HG03280 (cell line): ENCODE measurements around the gene ATAD1.

Experiments used
- ATAC-seq: cut with Tn5 transposase; IDR thresholded peaks from one replicate; pipeline ENCODE4 v1.9.1; 2021; ENCODE audit warnings: mild to moderate bottlenecking, moderate library complexity; ENCODE audit not compliant: unreplicated experiment

The ATAD1 gene

DNA sequence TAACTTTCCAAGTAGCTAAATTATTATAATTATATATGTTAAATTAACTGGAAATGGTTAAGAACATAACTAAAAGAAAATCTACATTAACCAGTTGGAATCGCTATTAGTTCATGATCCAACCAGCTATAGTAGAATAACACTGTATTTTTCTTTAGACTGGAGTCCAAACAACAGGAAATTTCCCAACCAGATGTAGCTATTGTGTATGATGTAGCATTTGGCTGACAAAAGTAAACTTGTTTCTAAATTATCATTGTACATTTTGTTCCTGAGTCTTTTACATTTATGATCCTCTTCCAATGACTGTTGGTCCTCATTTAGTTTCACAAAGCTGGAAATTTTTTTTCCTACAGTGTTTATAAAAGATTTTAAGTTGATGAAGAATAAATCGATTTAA lies 96.2 kb downstream of the ATAD1 start:
- ATAC-seq, result no peak

DNA sequence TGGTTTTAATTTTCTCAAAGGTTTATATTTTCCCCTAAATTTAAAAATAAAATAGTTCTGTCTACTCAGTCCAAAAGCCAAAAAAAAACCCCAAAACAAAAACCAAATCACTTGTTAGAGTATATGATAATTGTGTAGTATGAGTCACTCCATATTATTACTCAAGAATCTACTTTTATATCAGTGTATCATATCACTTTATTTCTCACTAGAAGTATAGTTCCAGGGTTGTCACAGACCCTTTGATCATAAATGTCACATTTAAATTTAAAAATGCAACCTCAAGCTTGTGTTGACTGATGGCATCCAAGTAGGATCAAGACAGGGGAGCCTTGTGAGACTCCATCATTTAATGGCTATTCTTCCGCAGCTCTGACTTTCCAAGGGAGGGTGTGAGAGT lies 97.4 kb downstream of the ATAD1 start:
- ATAC-seq, result no peak

DNA sequence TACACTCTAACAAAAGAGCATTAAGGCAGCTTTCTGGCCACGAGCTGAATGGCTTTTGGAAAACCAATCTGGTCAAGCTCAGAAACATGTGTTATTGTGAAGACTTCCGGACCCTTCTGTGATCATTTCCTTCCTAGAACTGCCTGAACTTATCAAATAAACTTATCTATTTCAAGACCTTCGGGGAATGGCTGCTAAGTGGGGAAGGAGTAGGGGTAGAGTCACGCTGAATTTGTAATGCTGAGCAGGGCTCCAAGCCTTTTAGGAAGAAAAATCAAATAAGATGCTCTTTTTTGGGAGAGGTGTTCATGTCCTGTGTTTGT lies 101.7 kb downstream of the ATAD1 start:
- ATAC-seq, result no peak

DNA sequence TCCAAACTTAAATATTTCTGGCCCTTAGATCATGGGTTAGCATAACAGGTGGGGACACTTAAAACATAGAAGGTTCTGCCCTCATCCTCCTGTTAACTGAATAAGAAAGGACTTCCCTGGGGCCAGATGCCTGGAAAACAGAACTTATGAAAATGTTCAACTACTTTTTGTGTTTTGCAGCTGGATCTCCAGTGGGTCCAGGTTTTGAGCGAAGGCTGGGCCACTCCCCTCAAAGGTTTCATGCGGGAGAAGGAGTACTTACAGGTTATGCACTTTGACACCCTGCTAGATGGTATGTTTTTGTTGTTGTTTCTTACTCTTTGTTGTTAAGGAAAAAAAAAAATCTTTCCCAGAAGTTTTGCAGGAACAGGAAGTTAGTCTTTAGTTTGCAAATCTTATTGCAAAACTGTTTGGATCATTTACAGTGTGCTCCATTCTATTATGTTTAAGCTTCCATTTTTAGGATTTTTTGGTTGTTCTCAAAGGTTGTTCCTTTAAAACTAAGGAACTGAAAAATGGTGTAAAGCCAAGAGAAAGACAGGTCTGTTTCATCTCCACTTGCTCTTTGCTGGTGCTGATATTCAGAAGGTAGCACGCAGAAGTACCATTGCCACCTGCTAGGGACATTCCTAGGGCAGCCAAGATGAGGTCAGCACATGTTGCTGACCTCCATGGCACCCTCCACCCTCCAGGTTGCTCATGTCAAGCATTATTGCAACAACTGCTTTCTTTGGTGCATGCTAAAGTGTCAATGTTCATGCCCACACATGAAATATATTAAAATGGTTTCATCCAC lies 102.3 kb downstream of the ATAD1 start:
- ATAC-seq, result no peak

DNA sequence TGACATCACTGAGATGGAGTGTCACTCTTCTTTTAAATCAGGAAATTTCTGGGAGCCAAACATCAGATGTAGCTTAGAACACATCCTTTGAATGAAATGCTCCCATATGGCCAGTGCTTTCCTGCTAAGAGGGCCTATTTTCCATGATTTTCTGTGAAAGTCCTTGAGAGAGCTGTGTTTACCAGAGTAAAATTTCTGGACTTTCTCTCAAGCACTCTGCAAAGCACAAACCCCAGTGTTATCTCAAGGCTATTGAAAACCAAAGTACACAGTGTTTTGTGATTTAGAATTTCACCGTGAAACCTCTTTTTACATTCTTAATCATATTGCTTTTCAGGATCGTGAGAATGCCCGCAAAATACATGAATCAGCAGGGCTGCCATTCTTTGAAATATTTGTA lies 104.3 kb downstream of the ATAD1 start:
- ATAC-seq, result no peak

DNA sequence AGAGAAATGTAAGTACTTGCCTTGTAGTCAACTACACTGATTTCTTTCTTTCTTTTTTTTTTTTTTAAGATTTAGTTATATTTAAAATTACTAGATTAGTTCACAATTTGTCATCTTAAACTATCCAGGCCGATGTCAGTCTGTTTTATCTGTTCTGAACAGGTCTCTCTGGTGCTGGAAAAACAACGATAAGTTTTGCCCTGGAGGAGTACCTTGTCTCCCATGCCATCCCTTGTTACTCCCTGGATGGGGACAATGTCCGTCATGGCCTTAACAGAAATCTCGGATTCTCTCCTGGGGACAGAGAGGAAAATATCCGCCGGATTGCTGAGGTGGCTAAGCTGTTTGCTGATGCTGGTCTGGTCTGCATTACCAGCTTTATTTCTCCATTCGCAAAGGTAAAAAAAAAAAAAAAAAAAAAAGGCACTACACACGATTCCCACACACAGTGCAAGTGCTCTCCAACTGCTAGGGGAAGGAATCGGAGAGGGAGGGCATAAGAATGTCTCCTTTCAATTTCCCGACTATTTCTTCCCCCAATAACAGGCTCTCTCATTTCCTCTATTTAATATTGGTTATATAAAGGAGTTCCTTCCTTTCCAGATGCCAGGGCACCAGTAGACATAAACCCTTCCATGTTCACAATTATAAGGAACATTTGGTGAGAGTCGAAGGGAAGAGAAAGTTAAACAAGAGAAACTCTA lies 105.0 kb downstream of the ATAD1 start:
- ATAC-seq, result no peak

DNA sequence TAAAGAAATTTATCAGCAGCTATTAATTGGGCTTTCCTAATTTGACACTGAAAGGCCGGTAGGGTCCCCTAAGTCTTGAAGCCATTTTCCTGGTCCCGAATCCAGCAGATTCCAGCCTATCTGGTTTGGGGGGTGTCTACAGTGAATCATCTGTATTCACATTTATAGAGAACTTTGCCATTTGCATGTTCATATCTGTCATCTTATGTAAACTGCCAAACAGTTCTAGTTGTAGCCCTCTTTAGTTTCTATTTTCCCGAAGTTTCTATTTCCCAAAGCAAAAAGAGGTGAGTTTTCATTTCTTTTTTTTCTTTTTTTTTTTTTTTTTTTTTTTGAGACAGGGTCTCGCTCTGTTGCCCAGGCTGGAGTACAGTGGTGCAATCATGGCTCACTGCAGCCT lies 110.8 kb downstream of the ATAD1 start:
- no peak for ATAC-seq

DNA sequence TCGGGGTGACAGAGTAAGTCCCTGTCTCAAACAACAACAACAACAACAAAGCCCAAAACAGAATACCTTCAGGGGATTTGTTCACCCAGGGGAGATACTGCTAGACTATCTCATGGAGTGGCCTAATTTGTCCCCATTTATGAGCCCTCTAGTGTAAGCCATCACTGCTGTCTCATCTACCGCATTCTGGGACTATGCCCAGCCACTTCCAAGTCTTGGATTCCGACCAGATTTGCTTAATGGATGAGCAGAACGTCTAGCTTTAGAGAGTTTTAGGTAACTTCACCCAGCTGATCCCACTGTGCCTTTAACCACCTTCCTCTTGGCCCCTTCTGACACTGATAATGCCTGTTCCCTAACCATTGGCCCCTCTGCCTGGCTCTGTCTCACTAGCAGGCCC lies 111.3 kb downstream of the ATAD1 start:
- no peak for ATAC-seq

DNA sequence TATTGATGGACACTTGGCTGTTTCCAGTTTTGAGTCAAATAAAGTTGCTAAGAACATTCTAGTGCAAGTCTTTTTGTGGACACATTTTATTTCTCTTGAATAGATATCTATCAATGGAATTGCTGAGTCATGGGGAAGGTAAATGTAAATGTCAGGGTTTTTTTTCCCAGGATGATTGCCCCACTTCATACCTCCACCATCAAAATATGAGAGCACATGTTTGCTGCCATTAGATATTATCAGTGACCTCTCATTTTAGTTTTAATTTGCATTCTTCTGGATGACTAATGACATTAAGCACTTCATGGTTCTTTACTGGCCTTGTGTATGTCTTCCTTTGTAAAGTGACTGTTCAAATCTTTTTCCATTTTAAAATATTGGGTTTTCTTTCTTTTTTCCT lies 112.7 kb downstream of the ATAD1 start:
- no peak for ATAC-seq

DNA sequence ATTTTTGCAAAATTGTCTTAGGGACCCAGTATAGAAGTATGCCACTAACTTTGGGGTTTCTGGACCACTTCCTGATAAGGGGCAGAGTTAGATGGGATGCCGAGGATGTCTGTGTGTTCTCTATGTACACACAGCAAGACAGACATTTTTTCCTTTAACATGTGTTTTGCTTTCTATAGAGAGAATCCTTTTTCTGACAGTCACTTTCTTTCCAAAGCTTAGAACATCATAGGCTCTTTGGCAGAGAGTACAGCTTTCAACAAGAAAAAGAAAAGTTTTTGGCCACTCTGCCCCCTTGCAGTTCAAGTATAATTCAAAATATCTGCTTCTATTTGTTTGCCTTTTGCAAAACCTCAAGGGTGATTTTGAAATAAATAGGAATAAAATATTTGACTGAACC lies 114.3 kb downstream of the ATAD1 start:
- ATAC-seq, result no peak

DNA sequence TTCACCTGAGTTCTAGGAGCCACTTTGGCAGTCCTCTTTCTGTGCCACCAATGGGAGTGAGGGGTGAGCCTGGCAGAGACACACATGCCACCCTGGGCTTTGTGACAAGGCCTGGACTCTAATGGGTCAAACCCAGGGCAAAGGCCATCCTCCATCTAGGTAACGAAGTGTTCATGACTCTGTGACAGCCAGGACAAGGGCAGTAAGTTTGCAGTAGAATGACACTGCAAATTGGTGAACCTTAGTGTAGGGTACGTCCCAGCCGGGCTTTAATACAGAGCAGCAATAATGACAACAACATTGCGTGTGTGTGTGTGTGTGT lies 115.1 kb downstream of the ATAD1 start:
- ATAC-seq, result no peak

DNA sequence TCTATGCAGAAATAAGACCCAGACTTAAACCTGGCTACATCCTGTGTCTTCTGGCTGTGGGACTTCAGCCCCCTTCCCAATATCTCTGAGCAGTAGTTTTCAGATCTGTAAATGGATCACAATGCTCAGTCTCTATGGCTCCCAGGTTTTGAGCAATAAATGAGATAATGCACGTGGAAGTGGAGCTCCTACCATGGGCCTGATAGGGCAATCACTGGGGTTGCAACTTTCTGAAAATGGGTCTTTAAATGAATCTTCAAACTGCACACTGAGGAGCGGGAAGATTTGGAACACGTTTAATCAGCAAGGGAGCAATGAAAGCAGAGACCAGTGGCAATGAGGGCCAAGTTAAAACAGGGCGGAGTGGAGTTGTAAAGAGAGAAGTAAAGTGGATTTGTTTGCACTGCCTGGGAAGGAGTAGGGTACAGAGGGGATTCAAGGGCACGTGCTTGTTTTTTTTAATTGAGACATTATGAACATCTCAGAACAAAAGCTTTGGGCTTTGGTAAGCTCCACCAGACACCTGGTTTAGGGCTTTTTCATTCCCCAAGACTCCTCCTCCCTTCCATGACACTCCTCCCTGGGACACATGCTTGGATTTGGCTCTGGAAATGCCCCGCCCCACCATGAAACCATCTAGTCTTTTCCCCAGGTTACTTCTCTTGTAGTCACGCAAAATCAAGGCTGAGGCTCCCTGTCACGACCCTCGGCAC lies 115.6 kb downstream of the ATAD1 start:
- no peak for ATAC-seq
